HepG2 (cell line): ENCODE measurements around the gene FYB2. TPM values are rescaled to one million over a fixed set of nuclear protein-coding genes. Genes with fewer than 3 reads are reported as not detected.
A peak's percentile ranks its signal among the peaks of the same experiment; 100 is the strongest.

Experiments
- ARID2 ChIP-seq: sonication (generic); formaldehyde crosslinking; IDR thresholded peaks from 2 replicates; pipeline ENCODE4 v1.8.1; 2022; ENCODE audit warnings: mild to moderate bottlenecking, missing genetic modification reagents, borderline replicate concordance
- ARNT ChIP-seq: fragments of 450-650 bp; IDR thresholded peaks from 2 replicates; pipeline ENCODE4 v1.6.1; 2017
- E2F5 ChIP-seq: sonication (generic); formaldehyde crosslinking; conservative IDR thresholded peaks from 2 replicates; pipeline ENCODE4 v1.4.0; 2020; ENCODE audit warnings: missing genetic modification reagents
- IRF1 ChIP-seq: sonication (generic); formaldehyde crosslinking; IDR thresholded peaks from 2 replicates; pipeline ENCODE4 v1.4.0; 2020; ENCODE audit warnings: low read depth, mild to moderate bottlenecking, missing genetic modification reagents
- MBD4 ChIP-seq: IDR thresholded peaks from 2 replicates; pipeline ENCODE4 v1.6.1; 2012; ENCODE audit warnings: low read length, inconsistent platforms, borderline replicate concordance
- MNT ChIP-seq: fragments of 450-650 bp; IDR thresholded peaks from 2 replicates; pipeline ENCODE4 v1.6.1; 2016
- NFYC ChIP-seq: IDR thresholded peaks from 2 replicates; pipeline ENCODE4 v1.6.1; 2016; ENCODE audit warnings: missing genetic modification reagents, missing compliant biosample characterization
- PAX8 ChIP-seq: sonication (generic); formaldehyde crosslinking; IDR thresholded peaks from 2 replicates; pipeline ENCODE4 v1.8.0; 2022; ENCODE audit warnings: mild to moderate bottlenecking, missing genetic modification reagents, borderline replicate concordance
- SAP130 ChIP-seq: IDR thresholded peaks from 2 replicates; pipeline ENCODE4 v1.6.1; 2016; ENCODE audit warnings: low read depth
- ZNF205 ChIP-seq: IDR thresholded peaks from 2 replicates; pipeline ENCODE4 v1.6.1; 2018; ENCODE audit warnings: missing biosample characterization, missing genetic modification reagents
- ZNF513 ChIP-seq: sonication (generic); formaldehyde crosslinking; conservative IDR thresholded peaks from 2 replicates; pipeline ENCODE4 v1.5.0; 2020; ENCODE audit warnings: missing genetic modification reagents
- ZNF746 ChIP-seq: sonication (generic); formaldehyde crosslinking; IDR thresholded peaks from 2 replicates; pipeline ENCODE4 v1.8.0; 2022; ENCODE audit warnings: mild to moderate bottlenecking, missing genetic modification reagents
- ZNF749 ChIP-seq: sonication (generic); formaldehyde crosslinking; IDR thresholded peaks from 2 replicates; pipeline ENCODE4 v1.8.0; 2022; ENCODE audit warnings: mild to moderate bottlenecking, missing genetic modification reagents, moderate library complexity, borderline replicate concordance
- ZSCAN21 ChIP-seq: sonication (generic); formaldehyde crosslinking; IDR thresholded peaks from 2 replicates; pipeline ENCODE4 v1.8.0; 2022; ENCODE audit warnings: mild to moderate bottlenecking, missing genetic modification reagents, moderate library complexity, borderline replicate concordance
- polyA plus RNA-seq, 8 experiments: library from polyadenylated mRNA; depleted of rRNA in 3 of 8; stranded (reverse) in 7 of 8; unstranded in 1 of 8; fragments of >200 nt; fragmentation: Illumina TruSeq in 4 of 8; extraction: Trizol in 4 of 8; gene quantifications; 2 replicates each; pipeline versions ENCODE4 v1.2.1 to v1.2.3, GENCODE V29; 2011 to 2016; ENCODE audit warnings: low read depth in 4 of 8, missing spikeins in 1 of 8, mixed read lengths in 1 of 8; ENCODE audit not compliant: insufficient read depth in 1 of 8
- total RNA-seq, 5 experiments: library from RNA; depleted of rRNA; stranded (reverse); fragments of >200 nt; fragmentation: Illumina TruSeq; extraction: Trizol; gene quantifications; 2 replicates each; pipeline ENCODE4 v1.2.3, GENCODE V29; 2016; ENCODE audit warnings: low read depth in 1 of 5
- TF ChIP-seq, protein P1 (sequence below): IDR thresholded peaks from 2 replicates; pipeline ENCODE4 v1.6.1; 2012; ENCODE audit warnings: low read depth, low read length, improper control_type of control experiment
- TF ChIP-seq, protein P2 (sequence below): sonication (generic); formaldehyde crosslinking; IDR thresholded peaks from 2 replicates; pipeline ENCODE4 v1.4.0; 2020; ENCODE audit warnings: missing genetic modification reagents

Gene FYB2
- total and polyA plus RNA-seq, 2 of the 13 experiments (the other 11 are each of a cell fraction or from before 2014, with no cell fraction given) = 1.2 to 2.7 TPM

DNA sequence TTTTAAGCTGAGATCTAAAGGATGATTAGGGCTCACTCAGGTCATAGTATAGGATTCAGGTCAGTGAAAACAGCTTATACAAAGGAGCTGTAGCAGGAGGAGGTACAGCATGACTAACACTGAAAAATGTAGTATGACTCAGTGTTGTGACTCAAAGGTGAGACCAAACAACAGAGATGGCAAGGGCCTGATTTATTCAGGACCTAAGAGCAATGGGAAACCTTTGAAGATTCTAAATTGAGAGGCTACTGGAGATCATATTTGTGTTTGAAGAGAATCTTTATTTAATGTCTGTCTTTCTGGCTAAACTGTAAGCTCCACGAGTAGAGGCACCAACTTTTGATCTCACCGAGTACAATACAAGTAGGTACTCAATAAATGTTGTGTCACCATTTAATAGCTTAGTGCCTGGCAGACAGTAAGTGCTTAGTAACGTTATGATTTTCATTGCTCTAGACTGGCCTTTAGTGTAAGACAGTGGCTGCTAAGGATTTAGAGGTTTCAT is 130.6 kb downstream of the FYB2 start (continued):
- TF ChIP-seq SAP130 (CRISPR knock-in tag) = peak; percentile 76
- TF ChIP-seq MBD4 = no peak; the same call in 1 of the 2 replicates
- no peak for TF ChIP-seq ZSCAN21 (CRISPR knock-in tag)
- TF ChIP-seq MNT = no peak
- no peak for TF ChIP-seq E2F5 (CRISPR knock-in tag)
- no peak for TF ChIP-seq ZNF746 (CRISPR knock-in tag)
- TF ChIP-seq ARNT = no peak
- peak; percentile 61; the same call in 1 of the 2 replicates for TF ChIP-seq ZNF205 (CRISPR knock-in tag)
- TF ChIP-seq NFYC (CRISPR knock-in tag) = peak; percentile 13; the same call in 1 of the 2 replicates
- no peak for TF ChIP-seq PAX8
- TF ChIP-seq ZNF749 (CRISPR knock-in tag) = no peak
- TF ChIP-seq, protein P1, sequence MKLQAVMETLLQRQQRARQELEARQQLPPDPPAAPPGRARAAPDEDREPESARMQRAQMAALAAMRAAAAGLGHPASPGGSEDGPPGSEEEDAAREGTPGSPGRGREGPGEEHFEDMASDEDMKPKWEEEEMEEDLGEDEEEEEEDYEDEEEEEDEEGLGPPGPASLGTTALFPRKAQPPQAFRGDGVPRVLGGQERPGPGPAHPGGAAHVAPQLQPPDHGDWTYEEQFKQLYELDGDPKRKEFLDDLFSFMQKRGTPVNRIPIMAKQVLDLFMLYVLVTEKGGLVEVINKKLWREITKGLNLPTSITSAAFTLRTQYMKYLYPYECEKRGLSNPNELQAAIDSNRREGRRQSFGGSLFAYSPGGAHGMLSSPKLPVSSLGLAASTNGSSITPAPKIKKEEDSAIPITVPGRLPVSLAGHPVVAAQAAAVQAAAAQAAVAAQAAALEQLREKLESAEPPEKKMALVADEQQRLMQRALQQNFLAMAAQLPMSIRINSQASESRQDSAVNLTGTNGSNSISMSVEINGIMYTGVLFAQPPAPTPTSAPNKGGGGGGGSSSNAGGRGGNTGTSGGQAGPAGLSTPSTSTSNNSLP = peak; percentile 91
- TF ChIP-seq, protein P2, sequence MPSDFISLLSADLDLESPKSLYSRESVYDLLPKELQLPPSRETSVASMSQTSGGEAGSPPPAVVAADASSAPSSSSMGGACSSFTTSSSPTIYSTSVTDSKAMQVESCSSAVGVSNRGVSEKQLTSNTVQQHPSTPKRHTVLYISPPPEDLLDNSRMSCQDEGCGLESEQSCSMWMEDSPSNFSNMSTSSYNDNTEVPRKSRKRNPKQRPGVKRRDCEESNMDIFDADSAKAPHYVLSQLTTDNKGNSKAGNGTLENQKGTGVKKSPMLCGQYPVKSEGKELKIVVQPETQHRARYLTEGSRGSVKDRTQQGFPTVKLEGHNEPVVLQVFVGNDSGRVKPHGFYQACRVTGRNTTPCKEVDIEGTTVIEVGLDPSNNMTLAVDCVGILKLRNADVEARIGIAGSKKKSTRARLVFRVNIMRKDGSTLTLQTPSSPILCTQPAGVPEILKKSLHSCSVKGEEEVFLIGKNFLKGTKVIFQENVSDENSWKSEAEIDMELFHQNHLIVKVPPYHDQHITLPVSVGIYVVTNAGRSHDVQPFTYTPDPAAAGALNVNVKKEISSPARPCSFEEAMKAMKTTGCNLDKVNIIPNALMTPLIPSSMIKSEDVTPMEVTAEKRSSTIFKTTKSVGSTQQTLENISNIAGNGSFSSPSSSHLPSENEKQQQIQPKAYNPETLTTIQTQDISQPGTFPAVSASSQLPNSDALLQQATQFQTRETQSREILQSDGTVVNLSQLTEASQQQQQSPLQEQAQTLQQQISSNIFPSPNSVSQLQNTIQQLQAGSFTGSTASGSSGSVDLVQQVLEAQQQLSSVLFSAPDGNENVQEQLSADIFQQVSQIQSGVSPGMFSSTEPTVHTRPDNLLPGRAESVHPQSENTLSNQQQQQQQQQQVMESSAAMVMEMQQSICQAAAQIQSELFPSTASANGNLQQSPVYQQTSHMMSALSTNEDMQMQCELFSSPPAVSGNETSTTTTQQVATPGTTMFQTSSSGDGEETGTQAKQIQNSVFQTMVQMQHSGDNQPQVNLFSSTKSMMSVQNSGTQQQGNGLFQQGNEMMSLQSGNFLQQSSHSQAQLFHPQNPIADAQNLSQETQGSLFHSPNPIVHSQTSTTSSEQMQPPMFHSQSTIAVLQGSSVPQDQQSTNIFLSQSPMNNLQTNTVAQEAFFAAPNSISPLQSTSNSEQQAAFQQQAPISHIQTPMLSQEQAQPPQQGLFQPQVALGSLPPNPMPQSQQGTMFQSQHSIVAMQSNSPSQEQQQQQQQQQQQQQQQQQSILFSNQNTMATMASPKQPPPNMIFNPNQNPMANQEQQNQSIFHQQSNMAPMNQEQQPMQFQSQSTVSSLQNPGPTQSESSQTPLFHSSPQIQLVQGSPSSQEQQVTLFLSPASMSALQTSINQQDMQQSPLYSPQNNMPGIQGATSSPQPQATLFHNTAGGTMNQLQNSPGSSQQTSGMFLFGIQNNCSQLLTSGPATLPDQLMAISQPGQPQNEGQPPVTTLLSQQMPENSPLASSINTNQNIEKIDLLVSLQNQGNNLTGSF (CRISPR knock-in tag) = no peak
- TF ChIP-seq IRF1 (CRISPR knock-in tag) = no peak
- no peak for TF ChIP-seq ARID2 (CRISPR knock-in tag)
- TF ChIP-seq ZNF513 (CRISPR knock-in tag) = no peak
- TF ChIP-seq, all 625 proteins: peak for 109
